ENCODE measurements around the gene RUBCN.
"Not testable (repeated sequence)": the region's sequence is repeated elsewhere in the genome, so short reads cannot be mapped to it uniquely, and the experiment has no call there.

The RUBCN gene

GRCh38 chr3:197682713-197683112 lies 54.0 kb downstream of the RUBCN start:
- DNase-seq = no peak

GRCh38 chr3:197680955-197681521 lies 55.7 kb downstream of the RUBCN start:
- DNase-seq = no peak

DNA sequence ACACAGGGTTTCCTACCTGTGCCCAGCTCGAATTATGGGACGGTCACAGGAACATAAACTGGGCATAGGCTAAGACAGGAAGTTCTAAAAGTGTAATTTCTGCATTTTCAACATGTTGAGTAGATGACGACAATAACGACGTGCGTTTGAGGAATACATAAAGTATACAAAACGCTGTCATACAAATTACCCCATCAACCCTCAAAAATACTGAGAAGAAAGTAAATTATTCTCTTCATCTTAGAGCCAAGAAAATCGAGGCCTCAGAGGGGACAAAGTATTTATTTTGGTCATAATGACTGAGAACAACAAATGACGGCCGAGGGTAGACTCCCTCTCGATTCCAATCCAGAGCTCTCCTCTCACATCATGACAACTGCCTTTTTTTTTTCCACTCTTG lies 60.8 kb downstream of the RUBCN start:
- DNase-seq = no peak

DNA sequence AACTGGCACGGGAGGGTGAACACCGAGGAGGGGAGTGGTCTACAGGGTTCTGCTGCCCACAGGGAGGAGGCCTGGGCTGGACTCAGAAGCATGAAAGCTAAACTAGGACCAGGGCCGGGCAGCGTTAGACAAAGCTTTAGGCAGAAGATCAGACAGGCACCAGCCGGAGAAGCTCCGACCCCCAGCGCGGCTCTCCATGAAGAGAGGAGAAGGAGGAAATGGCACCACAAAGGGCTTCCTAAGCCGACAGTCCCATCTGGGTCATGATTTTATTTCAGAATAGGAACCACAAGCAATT lies 61.2 kb downstream of the RUBCN start:
- DNase-seq = no peak

DNA sequence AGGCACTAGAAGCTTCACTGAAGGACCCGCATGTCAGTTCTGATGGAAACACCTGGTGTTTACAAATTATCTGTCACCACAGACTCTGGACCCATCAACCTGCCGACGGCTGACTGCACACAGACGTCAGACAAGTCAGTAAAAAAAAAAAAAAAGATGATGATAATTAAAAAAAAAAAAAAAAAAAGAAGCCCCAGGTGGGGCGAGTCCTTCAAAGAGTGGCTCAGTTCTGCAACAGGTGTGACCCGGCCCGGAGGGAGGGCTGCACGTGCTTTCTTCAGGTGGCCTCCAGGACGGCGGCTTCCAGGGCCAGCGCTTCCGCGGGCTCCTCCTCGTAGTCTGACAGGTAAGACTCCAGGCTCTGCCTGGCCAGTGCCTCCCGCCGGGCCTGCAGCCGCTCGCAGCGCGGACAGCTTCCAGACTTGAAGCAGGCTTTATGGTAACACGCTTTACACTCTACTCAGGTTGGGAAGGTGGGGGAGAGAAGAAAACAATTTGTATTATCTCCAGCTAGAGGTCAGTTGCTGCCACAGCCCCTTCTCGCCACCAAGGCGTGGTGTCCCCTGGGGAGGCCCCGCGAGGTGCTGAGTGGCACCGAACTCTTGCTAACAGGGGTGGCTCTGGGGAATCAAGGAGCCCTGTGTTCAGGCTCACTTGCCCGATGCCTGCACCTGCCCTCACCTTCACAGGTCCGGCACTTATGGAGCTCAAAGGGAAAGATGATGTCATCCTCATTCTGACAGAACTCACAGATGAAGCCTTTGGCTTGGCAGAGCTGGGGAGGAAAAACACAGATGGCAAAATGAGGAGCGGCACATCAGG lies 61.8 kb downstream of the RUBCN start:
- no peak for DNase-seq

DNA sequence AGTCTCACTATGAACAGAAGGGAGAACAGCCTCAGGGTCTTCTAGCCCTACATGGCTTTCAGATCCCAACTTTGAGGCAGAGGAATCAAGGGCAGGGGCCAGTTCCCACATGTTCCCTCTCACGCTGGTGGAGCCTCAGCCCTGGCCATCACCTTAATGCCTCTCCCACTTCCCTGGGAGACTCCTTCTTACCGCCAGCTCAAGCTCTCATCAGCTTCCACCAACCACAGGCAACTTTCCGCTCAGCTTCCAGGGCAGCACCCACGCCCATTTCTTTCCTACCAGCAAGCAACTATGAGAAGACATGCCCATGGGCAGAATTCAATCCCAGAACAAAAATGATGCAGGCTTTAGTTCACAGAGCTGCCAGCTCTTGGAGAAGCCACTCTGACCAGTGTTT lies 63.5 kb downstream of the RUBCN start:
- DNase-seq = no peak

DNA sequence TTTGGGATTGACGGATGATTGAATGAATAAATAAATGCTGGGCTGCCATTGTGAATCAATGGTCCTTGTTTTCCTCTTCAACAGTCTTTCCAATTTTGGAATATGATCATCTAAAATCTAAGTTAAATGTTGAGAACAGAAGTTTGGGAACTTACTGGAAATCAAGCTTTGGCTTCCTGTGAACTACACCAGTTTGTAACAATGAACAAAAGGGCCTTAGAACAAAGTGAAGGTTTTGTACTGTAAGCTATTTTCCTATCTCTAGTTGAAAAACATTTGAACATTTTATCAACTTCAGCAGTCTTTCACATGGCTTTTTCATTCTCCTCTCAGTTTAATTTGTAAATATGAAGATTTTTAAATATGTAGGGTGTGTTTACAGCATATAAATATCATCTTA lies 66.3 kb downstream of the RUBCN start:
- no peak for DNase-seq

DNA sequence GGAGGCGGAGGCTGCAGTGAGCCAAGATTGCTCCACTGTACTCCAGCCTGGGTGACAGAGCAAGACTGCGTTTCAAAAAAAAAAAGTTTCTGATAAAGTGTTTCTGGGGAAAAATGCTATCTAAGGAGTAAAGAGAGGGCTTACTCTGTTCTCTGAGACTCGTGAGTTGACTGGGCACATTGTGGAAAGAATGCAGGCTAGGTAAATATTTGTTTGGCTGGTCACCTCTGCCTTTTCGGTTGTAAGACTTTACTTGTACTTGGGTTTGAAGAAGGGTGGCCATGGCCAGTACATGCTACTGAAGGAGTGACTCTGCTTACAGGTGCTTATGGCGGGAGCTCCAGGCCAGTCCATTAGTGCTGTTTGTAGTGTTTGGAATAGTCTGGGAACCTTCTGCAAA lies 68.7 kb downstream of the RUBCN start:
- no peak for DNase-seq

GRCh38 chr3:197667293-197667692 lies 69.4 kb downstream of the RUBCN start:
- not testable (repeated sequence) for DNase-seq

DNA sequence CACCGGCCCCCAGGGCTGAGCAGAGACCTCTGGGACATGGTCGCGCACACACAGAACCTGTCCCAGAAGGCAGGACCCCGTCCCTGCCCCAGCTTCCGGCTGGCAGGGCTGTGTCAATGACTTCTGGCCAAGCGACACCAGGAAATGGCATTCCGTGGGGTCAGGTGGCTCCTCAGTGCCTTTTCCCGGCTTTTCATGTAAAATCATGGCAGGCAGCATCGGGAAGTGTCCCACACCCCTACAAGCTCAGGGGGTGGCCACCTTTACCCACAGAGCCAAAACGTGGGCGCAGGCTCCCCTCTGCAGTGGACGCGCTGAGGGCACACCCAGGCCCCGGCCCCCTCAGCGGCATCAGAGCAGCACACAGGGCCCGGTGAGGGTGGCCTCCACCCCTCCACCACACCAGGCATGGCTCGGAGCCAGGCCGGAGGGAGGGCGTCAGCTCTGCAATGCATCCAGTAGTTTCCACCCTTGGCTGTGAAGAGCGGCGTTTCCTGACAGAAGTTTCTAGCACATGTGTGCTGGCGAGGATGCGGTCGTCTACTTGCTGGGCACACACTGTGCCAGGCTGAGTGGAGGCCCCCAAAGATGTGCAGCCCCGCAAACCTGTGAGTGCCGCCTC lies 70.4 kb downstream of the RUBCN start:
- DNase-seq = not testable (repeated sequence)

DNA sequence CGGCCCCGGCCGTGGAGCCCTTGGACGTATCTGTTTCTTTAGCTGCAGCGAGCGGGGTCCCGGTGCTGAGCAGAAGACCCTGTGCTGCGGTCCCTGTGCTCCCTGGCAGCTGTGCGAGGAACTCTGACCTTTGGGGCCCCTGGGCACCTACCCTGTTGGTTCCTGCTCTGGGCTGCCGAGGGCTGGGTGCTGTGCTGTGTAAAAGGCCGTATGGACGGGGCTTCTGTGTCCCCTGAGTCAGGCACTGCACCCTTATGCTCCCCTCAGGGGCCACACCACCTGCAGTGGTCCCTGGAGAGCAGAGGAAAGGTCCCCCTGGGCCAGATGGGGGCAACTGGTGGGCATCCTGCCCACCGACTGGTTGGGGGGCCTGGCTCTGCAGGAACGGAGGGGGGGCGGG lies 71.2 kb downstream of the RUBCN start:
- not testable (repeated sequence) for DNase-seq

- DNase-seq = not testable (repeated sequence)
Measured at GRCh38 chr3:197665142-197665491, 71.6 kb downstream of the RUBCN start.

DNA sequence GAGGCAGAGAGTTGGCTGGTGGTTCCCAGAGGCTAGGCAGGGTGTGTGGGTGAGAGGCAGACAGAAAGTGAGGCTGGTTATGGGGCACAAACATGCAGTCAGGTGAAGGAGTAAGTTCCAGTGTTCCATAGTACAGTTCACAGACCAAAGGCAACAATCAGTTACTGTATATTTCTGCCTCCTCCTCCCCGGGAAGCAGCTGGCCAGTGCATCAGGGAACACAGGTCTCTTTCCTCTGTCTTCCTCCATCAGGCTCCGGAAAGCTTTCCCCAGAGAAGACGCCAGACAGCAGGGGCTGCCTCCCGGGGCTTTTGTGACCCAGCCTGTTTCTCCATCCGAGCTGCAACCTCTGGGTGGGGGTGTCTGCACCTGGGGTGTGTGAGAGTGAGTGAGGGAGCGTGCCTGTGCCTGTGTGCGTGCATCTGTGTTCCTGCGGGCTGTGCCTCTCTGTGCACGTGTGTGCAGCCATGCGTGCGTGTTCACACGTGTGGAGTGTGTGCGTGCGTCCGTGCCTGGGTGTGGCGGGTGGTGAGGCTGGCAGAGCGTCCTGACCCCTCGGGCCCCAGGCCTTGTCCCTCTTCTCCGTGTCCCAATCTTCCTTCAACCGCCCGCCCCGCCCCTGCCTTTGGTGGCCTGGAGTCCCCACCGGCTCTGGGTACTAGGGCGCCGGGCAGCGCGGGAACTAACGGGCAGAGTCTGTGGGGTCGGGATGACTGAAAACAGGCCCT lies 72.1 kb downstream of the RUBCN start:
- DNase-seq = not testable (repeated sequence)

GRCh38 chr3:197663367-197664140 lies 73.2 kb downstream of the RUBCN start:
- DNase-seq = not testable (repeated sequence)

DNA sequence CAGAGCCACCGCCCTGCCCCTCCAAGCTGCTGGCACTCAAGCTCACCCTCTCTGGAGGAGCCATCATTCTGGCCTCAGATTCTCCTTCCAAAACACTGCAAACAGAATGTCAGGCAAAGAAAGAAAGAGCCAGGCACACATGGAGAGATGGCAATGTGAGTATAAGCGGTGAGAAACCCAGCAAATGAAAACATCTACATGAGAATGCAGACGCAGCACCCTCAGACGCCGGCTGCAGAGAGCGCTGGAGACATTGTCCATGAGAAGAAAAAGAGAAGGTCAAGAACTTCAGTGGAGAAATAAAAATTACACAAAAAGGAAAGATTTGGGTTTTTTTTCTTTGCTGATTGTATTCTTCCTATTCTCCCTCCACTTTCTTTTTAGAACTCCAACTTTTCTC lies 74.4 kb downstream of the RUBCN start:
- not testable (repeated sequence) for DNase-seq

- not testable (repeated sequence) for DNase-seq
Measured at GRCh38 chr3:197661874-197662273, 74.8 kb downstream of the RUBCN start.

DNA sequence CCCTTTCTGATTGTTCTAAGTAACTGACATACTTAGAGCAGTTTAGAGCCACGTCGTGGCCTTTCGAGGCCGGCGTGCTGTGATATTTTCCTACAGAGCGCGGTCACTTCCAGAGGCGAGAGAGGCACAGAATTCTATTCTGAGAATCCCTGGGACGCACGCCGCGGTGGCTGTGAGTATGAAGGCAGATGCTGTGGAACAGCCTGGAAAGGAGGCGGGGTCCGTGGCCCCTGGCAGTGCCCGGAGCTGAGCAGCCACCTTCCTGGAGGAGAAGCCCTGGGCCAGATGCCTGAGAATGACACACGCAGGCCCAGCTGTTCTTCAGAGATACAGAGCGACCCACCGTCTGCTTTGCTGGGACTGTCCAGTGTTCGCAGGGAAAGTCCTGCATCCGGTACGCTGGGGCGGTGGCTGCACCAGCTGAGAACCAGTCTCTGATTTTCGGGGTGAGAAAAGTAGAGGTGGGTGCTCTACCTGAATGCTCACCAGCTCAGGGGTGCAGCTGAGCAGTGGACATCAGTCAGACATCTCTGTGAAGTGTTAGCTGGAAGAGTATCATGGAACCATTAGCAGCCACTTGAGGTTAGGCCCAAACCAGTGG lies 75.4 kb downstream of the RUBCN start:
- not testable (repeated sequence) for DNase-seq

DNA sequence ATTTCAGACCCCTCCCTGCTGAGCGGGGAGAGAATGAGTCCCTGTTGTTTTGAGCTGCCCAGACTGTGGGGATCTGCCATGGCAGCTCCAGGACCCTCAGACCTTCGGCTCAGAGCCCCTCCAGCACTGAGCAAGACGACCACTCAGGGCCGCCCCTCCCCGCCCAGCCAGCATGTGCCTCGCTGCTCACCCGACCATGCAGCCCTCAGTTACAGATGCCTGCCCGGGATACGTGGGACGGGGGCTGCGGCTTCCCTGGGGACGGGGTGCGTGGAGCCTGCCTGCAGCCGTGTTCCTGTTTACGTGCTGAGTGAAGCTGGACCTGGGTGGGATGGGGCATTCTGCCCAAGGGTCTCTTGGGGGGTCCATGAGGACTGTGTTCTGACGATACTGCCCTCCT lies 77.0 kb downstream of the RUBCN start:
- DNase-seq = not testable (repeated sequence)

GRCh38 chr3:197659144-197659543 lies 77.6 kb downstream of the RUBCN start:
- DNase-seq = not testable (repeated sequence)

GRCh38 chr3:197658706-197659105 lies 78.0 kb downstream of the RUBCN start:
- DNase-seq = not testable (repeated sequence)

GRCh38 chr3:197657541-197658292 lies 79.0 kb downstream of the RUBCN start:
- not testable (repeated sequence) for DNase-seq

GRCh38 chr3:197656960-197657359 lies 79.7 kb downstream of the RUBCN start:
- not testable (repeated sequence) for DNase-seq

All from NCI-H526 treated with DMSO at 0.1 percent for 48 hours (cell line).